Measurements from ENCODE around the gene CDH13.

Gene CDH13

GRCh38 chr16:83470416-83470815 is 843.6 kb downstream of the CDH13 start:
- no peak for DNase-seq

- no peak for DNase-seq
Measured at GRCh38 chr16:83472776-83473501, 846.2 kb downstream of the CDH13 start.

- no peak for DNase-seq
Measured at GRCh38 chr16:83473926-83474650, 847.3 kb downstream of the CDH13 start.

GRCh38 chr16:83475108-83475507 is 848.3 kb downstream of the CDH13 start:
- no peak for DNase-seq

GRCh38 chr16:83481589-83481988 is 854.8 kb downstream of the CDH13 start:
- no peak for DNase-seq

- no peak for DNase-seq
Measured at GRCh38 chr16:83482545-83483162, 855.9 kb downstream of the CDH13 start.

- DNase-seq = no peak
Measured at GRCh38 chr16:83490073-83490472, 863.3 kb downstream of the CDH13 start.

GRCh38 chr16:83494459-83494858 is 867.7 kb downstream of the CDH13 start:
- no peak for DNase-seq

GRCh38 chr16:83501481-83501880 is 874.7 kb downstream of the CDH13 start:
- no peak for DNase-seq

GRCh38 chr16:83508295-83508694 is 881.5 kb downstream of the CDH13 start:
- no peak for DNase-seq

- no peak for DNase-seq
Measured at GRCh38 chr16:83509316-83509715, 882.5 kb downstream of the CDH13 start.

- DNase-seq = no peak
Measured at GRCh38 chr16:83510906-83511305, 884.1 kb downstream of the CDH13 start.

- no peak for DNase-seq
Measured at GRCh38 chr16:83513008-83513755, 886.4 kb downstream of the CDH13 start.

- DNase-seq = no peak
Measured at GRCh38 chr16:83515395-83515794, 888.6 kb downstream of the CDH13 start.

- no peak for DNase-seq
Measured at GRCh38 chr16:83516931-83517330, 890.2 kb downstream of the CDH13 start.

- DNase-seq = no peak
Measured at GRCh38 chr16:83517398-83517797, 890.6 kb downstream of the CDH13 start.

- DNase-seq = no peak
Measured at GRCh38 chr16:83520596-83520995, 893.8 kb downstream of the CDH13 start.

- DNase-seq = no peak
Measured at GRCh38 chr16:83530293-83530692, 903.5 kb downstream of the CDH13 start.

- DNase-seq = no peak
Measured at GRCh38 chr16:83532634-83533033, 905.9 kb downstream of the CDH13 start.

- DNase-seq = no peak
Measured at GRCh38 chr16:83533193-83533592, 906.4 kb downstream of the CDH13 start.

- DNase-seq = no peak
Measured at GRCh38 chr16:83538707-83539106, 911.9 kb downstream of the CDH13 start.

- no peak for DNase-seq
Measured at GRCh38 chr16:83539736-83540490, 913.1 kb downstream of the CDH13 start.

GRCh38 chr16:83541231-83541630 is 914.5 kb downstream of the CDH13 start:
- no peak for DNase-seq

Data from activated CD4-positive, alpha-beta T cell treated with anti-CD3 and anti-CD28 coated beads for 4 hours (primary cell).